ENCODE measurements around the gene ATP10A. TPM values are rescaled to one million over a fixed set of nuclear protein-coding genes. Genes with fewer than 3 reads are reported as not detected.

Gene ATP10A
- total RNA-seq, 1 donor from 2014 or later: not detected

DNA sequence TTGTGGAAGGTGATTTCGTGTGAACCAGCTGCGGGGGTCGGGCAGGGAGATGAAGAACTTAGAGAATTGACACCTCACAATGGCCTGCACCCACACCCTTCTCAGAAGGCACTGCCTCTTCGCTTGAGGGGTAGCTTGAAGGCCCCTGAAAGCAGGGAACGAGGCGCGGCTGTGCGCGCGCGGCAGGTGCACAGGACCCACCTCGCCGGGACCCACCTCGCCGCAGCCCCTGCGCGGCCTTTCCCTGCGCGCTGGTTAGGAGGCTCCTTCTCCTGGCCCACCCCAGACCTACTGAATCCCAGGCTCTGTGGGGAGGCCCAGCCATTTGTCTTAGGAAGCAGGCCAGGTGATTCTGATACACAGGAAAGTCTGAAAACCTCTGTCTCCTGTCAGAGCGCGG, 46.2 kb upstream of the ATP10A start:
- DNase-seq: no peak
- no peaks in the 10 kb centered on the region for H3K27me3 Mint-ChIP-seq (ENCODE audit: unreplicated experiment)
- H3K36me3 Mint-ChIP-seq (ENCODE audit: unreplicated experiment): no peaks in the 10 kb centered on the region
- TF ChIP-seq, protein P1, sequence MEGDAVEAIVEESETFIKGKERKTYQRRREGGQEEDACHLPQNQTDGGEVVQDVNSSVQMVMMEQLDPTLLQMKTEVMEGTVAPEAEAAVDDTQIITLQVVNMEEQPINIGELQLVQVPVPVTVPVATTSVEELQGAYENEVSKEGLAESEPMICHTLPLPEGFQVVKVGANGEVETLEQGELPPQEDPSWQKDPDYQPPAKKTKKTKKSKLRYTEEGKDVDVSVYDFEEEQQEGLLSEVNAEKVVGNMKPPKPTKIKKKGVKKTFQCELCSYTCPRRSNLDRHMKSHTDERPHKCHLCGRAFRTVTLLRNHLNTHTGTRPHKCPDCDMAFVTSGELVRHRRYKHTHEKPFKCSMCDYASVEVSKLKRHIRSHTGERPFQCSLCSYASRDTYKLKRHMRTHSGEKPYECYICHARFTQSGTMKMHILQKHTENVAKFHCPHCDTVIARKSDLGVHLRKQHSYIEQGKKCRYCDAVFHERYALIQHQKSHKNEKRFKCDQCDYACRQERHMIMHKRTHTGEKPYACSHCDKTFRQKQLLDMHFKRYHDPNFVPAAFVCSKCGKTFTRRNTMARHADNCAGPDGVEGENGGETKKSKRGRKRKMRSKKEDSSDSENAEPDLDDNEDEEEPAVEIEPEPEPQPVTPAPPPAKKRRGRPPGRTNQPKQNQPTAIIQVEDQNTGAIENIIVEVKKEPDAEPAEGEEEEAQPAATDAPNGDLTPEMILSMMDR (IDR thresholded peaks at IDR 0.05; ENCODE audit: partially characterized antibody, unreplicated experiment): no peak
- no peak overlapping the region for H3K27ac Mint-ChIP-seq (ENCODE audit: unreplicated experiment)
- H3K4me3 Mint-ChIP-seq (ENCODE audit: unreplicated experiment): no peak overlapping the region
- no peaks in the 10 kb centered on the region for H3K9me3 Mint-ChIP-seq (ENCODE audit: unreplicated experiment)
- no peaks in the 10 kb centered on the region for H3K4me1 Mint-ChIP-seq (ENCODE audit: low read depth, unreplicated experiment)

DNA sequence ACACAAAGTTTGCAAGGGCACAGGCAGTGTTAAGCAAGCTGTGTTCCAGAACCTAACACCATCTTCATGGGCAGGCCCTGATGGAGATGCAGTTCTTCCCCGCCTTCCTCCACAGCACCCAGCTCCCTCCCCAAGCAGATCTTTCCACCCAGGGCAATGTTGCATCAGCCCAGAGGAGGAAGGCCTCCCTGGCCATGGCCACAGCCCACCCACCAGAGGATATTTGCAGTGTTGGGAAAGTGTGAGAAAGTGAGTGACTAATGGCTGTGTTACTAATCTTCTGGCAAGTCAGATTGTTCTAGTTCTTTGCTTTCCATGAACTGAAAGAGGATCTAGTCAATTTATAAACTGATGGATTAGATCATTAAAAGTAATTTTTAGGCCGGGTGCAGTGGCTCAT, 42.0 kb upstream of the ATP10A start:
- H3K27me3 Mint-ChIP-seq (ENCODE audit: unreplicated experiment): no peaks in the 10 kb centered on the region
- TF ChIP-seq, protein P1 (IDR thresholded peaks at IDR 0.05; ENCODE audit: partially characterized antibody, unreplicated experiment): no peak
- H3K9me3 Mint-ChIP-seq (ENCODE audit: unreplicated experiment): no peaks in the 10 kb centered on the region
- H3K4me3 Mint-ChIP-seq (ENCODE audit: unreplicated experiment): no peak overlapping the region
- no peaks in the 10 kb centered on the region for H3K36me3 Mint-ChIP-seq (ENCODE audit: unreplicated experiment)
- H3K27ac Mint-ChIP-seq (ENCODE audit: unreplicated experiment): no peak overlapping the region
- no peak for DNase-seq
- no peaks in the 10 kb centered on the region for H3K4me1 Mint-ChIP-seq (ENCODE audit: low read depth, unreplicated experiment)

DNA sequence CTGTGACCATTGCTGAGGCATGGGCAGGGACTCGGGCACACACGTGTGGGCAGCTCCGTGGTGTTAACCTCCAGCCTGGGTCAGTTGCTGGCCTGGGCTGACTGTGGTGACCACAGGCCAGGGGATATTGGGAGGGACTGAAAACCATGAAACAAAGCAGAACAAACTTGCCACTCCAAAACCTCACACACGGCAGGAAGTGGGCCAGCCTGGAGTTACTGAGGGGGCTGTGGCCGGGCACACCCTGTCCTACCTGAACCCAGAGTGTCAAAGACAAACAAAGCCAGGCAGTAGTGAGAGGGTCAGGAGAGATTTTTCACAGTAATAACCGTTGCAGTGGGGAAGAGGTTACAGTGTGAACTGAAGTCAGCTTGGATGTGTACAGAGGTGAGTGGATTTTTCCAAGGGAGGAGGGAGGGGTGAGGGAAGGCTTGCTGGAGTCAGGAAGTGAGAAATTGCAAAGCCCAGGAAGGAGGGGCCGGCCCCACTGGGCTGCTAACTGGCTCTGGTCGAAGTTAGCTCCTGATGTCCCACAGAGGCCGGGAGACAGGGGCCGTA, 40.0 kb upstream of the ATP10A start:
- no peak overlapping the region for H3K4me3 Mint-ChIP-seq (ENCODE audit: unreplicated experiment)
- H3K9me3 Mint-ChIP-seq (ENCODE audit: unreplicated experiment): no peaks in the 10 kb centered on the region
- H3K27me3 Mint-ChIP-seq (ENCODE audit: unreplicated experiment): no peaks in the 10 kb centered on the region
- TF ChIP-seq, protein P1 (IDR thresholded peaks at IDR 0.05; ENCODE audit: partially characterized antibody, unreplicated experiment): no peak
- no peak overlapping the region for H3K27ac Mint-ChIP-seq (ENCODE audit: unreplicated experiment)
- DNase-seq: no peak
- H3K4me1 Mint-ChIP-seq (ENCODE audit: low read depth, unreplicated experiment): no peaks in the 10 kb centered on the region
- H3K36me3 Mint-ChIP-seq (ENCODE audit: unreplicated experiment): no peaks in the 10 kb centered on the region

DNA sequence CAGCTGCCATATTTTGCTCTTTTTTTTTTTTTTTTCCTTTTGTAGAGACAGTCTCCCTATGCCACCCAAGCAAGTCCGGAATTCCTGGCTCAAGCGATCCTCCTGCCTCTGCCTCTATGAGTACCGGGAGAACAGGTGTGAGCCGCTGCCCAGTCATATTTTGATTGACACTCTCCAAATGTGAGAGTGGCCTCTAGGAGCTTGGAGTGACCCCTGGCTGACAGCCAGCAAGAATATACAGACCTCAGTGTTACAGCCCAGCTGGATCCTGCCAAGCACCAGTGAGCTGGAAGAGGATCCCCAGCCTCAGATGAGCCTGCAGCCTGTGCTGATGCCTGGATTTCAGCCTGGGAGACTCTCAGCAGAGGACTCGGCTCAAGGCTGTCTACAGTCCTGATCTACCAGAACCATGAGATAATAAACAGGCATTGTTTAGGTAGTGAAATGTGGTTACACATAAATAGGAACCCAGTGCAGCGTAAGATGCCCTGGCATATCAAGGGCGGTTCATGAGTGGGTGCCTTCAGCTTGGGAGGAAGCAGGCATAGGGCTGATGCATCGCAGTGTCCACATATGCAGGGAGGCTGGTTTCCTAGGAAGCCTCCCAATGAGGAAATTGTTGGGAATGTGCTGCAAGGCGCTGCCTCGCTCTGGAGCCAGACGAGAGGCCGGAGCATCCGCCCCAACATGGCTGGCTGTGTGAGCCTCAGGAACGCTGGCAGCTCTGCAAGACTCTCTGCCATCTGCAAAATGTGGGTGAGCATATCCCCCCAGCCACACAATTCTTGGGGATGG, 38.9 kb upstream of the ATP10A start:
- H3K9me3 Mint-ChIP-seq (ENCODE audit: unreplicated experiment): no peaks in the 10 kb centered on the region
- H3K4me3 Mint-ChIP-seq (ENCODE audit: unreplicated experiment): no peak overlapping the region
- no peaks in the 10 kb centered on the region for H3K27me3 Mint-ChIP-seq (ENCODE audit: unreplicated experiment)
- no peak overlapping the region for H3K27ac Mint-ChIP-seq (ENCODE audit: unreplicated experiment)
- no peak for DNase-seq
- no peaks in the 10 kb centered on the region for H3K4me1 Mint-ChIP-seq (ENCODE audit: low read depth, unreplicated experiment)
- no peaks in the 10 kb centered on the region for H3K36me3 Mint-ChIP-seq (ENCODE audit: unreplicated experiment)
- TF ChIP-seq, protein P1 (IDR thresholded peaks at IDR 0.05; ENCODE audit: partially characterized antibody, unreplicated experiment): no peak

DNA sequence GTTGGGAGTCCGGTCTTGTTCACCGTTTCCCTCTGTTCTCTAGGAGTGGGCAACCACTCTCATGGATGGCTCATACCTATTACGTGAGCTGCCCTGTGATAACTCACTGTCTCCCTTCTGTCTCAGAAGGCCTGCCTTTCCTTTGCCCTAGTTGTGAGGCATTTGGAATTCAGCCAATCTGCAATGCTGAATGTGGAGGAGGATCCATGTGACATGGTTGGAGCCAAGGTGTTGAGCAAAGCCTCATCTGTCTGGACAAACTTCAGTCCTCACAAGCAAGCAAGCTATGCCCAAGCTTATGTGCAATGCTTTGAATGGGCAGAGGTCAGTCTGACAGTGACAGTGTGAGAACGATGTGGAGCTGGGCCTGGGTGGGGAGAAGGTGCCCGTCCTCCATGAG, 37.8 kb upstream of the ATP10A start:
- no peak overlapping the region for H3K4me3 Mint-ChIP-seq (ENCODE audit: unreplicated experiment)
- H3K9me3 Mint-ChIP-seq (ENCODE audit: unreplicated experiment): no peaks in the 10 kb centered on the region
- H3K27me3 Mint-ChIP-seq (ENCODE audit: unreplicated experiment): no peaks in the 10 kb centered on the region
- no peak for DNase-seq
- H3K36me3 Mint-ChIP-seq (ENCODE audit: unreplicated experiment): no peaks in the 10 kb centered on the region
- no peaks in the 10 kb centered on the region for H3K4me1 Mint-ChIP-seq (ENCODE audit: low read depth, unreplicated experiment)
- H3K27ac Mint-ChIP-seq (ENCODE audit: unreplicated experiment): no peak overlapping the region
- TF ChIP-seq, protein P1 (IDR thresholded peaks at IDR 0.05; ENCODE audit: partially characterized antibody, unreplicated experiment): no peak

All from glutamatergic neuron (in vitro differentiated cells).